ENCODE results near the gene AKAP13.

- TF ChIP-seq CTCF (IDR thresholded peaks at IDR 0.05) (no peak), POLR2AphosphoS5 (IDR thresholded peaks at IDR 0.05) (no peak)
These were observed 179.1 kb downstream of the AKAP13 start for GRCh38 chr15:85559530-85559929.
